KOPT-K1 (cell line): Measurements from ENCODE around the gene ANTXRL.
A peak's percentile ranks its signal among the peaks of the same experiment; 100 is the strongest.
"Not testable (repeated sequence)": the region's sequence is repeated elsewhere in the genome, so short reads cannot be mapped to it uniquely, and the experiment has no call there.

ENCODE experiments used
- H3K27ac ChIP-seq: fragments of 200-600 bp; sonication (generic); 2 replicates; pipeline ENCODE4 v1.5.1; 2016; ENCODE audit warnings: antibody characterized with exemption, mild to moderate bottlenecking, low read depth, low read length; ENCODE audit not compliant: poor library complexity, severe bottlenecking
- H3K36me3 ChIP-seq: fragments of 200-600 bp; sonication (generic); 2 replicates; pipeline ENCODE4 v1.5.1; 2017; ENCODE audit warnings: antibody characterized with exemption, mild to moderate bottlenecking, low read length, moderate library complexity; ENCODE audit not compliant: insufficient read depth
- H3K9me3 ChIP-seq: fragments of 200-600 bp; sonication (generic); 2 replicates; pipeline ENCODE4 v1.5.1; 2017; ENCODE audit warnings: antibody characterized with exemption, low read length, mild to moderate bottlenecking; ENCODE audit not compliant: insufficient read depth, poor library complexity, severe bottlenecking

The ANTXRL gene

GRCh38 chr10:46293832-46294640 lies 7.2 kb downstream of the ANTXRL start:
- Histone ChIP-seq H3K9me3 (no peaks in the 10 kb centered on the region), H3K27ac (peak overlapping the region; percentile 57), H3K36me3 (no peaks in the 10 kb centered on the region)

GRCh38 chr10:46294641-46295220 lies 7.9 kb downstream of the ANTXRL start:
- no peaks in the 10 kb centered on the region for H3K9me3 ChIP-seq
- H3K27ac ChIP-seq = peak overlapping the region; percentile 57
- no peaks in the 10 kb centered on the region for H3K36me3 ChIP-seq

GRCh38 chr10:46295350-46296010 lies 8.7 kb downstream of the ANTXRL start:
- H3K27ac ChIP-seq, H3K9me3 ChIP-seq, H3K36me3 ChIP-seq: not testable (repeated sequence)

DNA sequence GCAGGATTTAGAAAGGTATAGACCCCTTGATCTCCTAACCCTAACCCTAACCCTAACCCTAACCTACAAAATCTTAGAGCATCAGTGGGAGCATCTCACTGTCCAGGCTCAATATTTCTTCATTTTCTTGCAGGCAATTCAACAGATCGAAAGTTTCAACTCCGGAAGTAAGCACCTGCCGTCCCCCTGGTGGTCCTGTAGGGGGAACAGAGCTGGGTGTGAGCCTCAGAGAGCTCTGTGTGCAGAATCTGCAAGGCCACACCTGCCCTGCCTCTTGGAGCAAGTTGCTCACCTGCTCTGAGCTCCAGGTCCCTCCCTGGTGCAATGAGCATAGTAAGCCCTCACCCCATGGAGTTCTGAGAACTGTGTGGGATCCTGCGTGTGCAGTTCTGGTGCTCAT lies 9.3 kb downstream of the ANTXRL start:
- peak overlapping the region; percentile 71 for H3K27ac ChIP-seq
- not testable (repeated sequence) for H3K36me3 ChIP-seq

GRCh38 chr10:46296641-46297141 lies 9.9 kb downstream of the ANTXRL start:
- Histone ChIP-seq H3K9me3 (no peaks in the 10 kb centered on the region), H3K27ac (peak overlapping the region; percentile 71), H3K36me3 (no peaks in the 10 kb centered on the region)

More for the DNA sequence above, 9.3 kb downstream of the ANTXRL start:
- not testable (repeated sequence) for H3K9me3 ChIP-seq

- no peaks in the 10 kb centered on the region for H3K9me3 ChIP-seq
- H3K36me3 ChIP-seq = no peaks in the 10 kb centered on the region
- peak overlapping the region; percentile 71 for H3K27ac ChIP-seq
Measured at GRCh38 chr10:46297406-46298204, 10.8 kb downstream of the ANTXRL start.

DNA sequence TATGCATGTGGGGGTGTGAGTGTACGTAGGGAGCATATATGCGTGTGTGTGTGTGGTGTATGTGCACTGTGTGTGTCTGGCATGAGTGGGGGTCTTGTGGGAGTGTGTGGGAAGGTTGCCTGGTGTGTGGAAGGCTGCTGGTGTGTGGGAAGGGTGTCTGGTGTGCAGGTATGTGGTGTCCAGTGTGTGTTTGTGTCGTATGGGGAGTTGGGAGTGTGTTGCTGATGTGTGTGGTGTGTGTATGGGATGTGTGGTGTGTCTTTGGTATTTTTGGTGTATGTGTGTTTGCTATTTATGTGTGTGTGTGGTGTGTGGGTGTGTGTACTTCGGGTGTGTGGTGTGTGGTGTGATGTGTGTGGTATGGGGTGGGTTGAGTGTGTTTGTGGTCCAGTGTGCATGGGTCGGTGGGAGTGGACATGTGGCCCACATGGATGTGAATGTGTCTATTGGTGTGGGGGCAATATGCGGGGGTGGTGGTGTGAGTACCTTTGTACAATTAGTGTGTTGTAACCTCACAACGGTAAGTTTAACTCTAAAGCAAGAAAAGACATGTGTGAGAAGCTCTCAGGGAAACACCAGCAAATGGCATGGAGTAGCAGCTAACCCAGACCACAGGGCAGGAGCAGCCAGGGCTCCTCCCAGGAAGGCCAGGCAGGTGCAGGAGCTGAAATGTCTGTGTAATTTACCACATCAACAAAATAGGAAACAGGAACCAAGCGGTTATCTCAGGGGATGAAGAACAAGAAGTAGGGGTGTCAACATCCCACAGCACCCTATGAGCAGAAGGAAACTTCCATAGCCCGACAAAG lies 11.9 kb downstream of the ANTXRL start:
- no peaks in the 10 kb centered on the region for H3K36me3 ChIP-seq
- no peaks in the 10 kb centered on the region for H3K9me3 ChIP-seq
- peak overlapping the region; percentile 71 for H3K27ac ChIP-seq

DNA sequence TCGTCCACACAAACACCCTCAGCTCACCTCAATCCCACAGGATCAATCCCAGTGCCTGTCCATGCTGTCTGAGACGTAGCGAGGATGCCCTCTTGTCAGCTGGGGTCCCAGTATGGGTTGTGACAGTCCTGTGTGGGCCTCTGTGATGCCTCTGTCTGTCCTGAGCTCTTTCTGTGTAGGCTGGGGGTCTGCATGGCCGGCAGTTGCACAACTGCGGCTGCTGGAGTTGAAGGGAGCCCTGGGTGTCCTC lies 12.4 kb downstream of the ANTXRL start:
- Histone ChIP-seq H3K9me3 (no peaks in the 10 kb centered on the region), H3K27ac (peak overlapping the region; percentile 71), H3K36me3 (no peaks in the 10 kb centered on the region)

- Histone ChIP-seq H3K27ac (peak overlapping the region; percentile 71), H3K9me3 (no peaks in the 10 kb centered on the region), H3K36me3 (no peaks in the 10 kb centered on the region)
Measured at GRCh38 chr10:46299536-46300369, 13.0 kb downstream of the ANTXRL start.

- H3K27ac ChIP-seq = peak overlapping the region; percentile 71
- H3K9me3 ChIP-seq, H3K36me3 ChIP-seq: not testable (repeated sequence)
Measured at GRCh38 chr10:46300370-46300711, 13.5 kb downstream of the ANTXRL start.

GRCh38 chr10:46301056-46301645 lies 14.4 kb downstream of the ANTXRL start:
- Histone ChIP-seq H3K27ac (peak overlapping the region; percentile 71), H3K36me3 (no peaks in the 10 kb centered on the region), H3K9me3 (no peaks in the 10 kb centered on the region)

- peak overlapping the region; percentile 71 for H3K27ac ChIP-seq
- H3K9me3 ChIP-seq = no peaks in the 10 kb centered on the region
- H3K36me3 ChIP-seq = no peaks in the 10 kb centered on the region
Measured at GRCh38 chr10:46301721-46302479, 15.1 kb downstream of the ANTXRL start.

- not testable (repeated sequence) for H3K27ac ChIP-seq, H3K9me3 ChIP-seq, H3K36me3 ChIP-seq
Measured at GRCh38 chr10:46302765-46303352, 16.1 kb downstream of the ANTXRL start.
